ENCODE measurements around the gene SEC14L2.

The SEC14L2 gene

DNA sequence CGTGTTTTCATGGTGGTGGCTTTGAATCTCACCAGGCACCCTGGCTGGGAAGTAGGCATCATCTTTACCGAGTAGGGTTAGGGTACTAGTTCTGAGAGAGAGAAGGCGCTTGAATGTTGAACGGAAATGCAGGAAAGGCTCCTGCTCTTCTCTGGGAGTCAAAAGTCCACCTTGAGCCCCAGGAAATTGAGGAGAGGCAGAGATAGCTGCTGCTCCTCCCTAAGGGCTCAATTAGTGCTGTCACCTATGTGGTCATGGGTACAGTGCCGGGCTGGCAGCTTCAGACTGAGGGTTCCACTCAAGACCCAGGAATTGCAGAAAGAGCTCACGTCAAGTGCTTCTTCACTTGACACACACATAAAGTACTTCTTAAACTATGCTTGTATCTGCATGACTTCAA lies 38.3 kb upstream of the SEC14L2 start:
- no peak for DNase-seq (ENCODE audit: extremely low spot score)
- ChIA-PET CTCF (no interaction called here), POLR2A (no interaction called here)
- TF ChIP-seq FOXA1 (IDR thresholded peaks at IDR 0.05) (no peak), NFRKB (IDR thresholded peaks at IDR 0.05) (no peak), L3MBTL2 (conservative IDR thresholded peaks at IDR 0.05) (no peak), LEF1 (IDR thresholded peaks at IDR 0.05; ENCODE audit: borderline replicate concordance) (no peak), CTBP1 (IDR thresholded peaks at IDR 0.05; ENCODE audit: borderline replicate concordance) (no peak), TARDBP (IDR thresholded peaks at IDR 0.05) (no peak), ARNT (IDR thresholded peaks at IDR 0.05) (no peak), HDGF (IDR thresholded peaks at IDR 0.05; ENCODE audit: borderline replicate concordance) (no peak), ZNF384 (IDR thresholded peaks at IDR 0.05) (no peak), ELF4 (IDR thresholded peaks at IDR 0.05) (no peak), BHLHE40 (IDR thresholded peaks at IDR 0.05; ENCODE audit: borderline replicate concordance) (no peak), SP1 (IDR thresholded peaks at IDR 0.05) (no peak), FOXM1 (IDR thresholded peaks at IDR 0.05; ENCODE audit: borderline replicate concordance) (no peak), SUZ12 (IDR thresholded peaks at IDR 0.05) (no peak), FOXK2 (IDR thresholded peaks at IDR 0.05) (no peak)
- TF ChIP-seq, protein P1, sequence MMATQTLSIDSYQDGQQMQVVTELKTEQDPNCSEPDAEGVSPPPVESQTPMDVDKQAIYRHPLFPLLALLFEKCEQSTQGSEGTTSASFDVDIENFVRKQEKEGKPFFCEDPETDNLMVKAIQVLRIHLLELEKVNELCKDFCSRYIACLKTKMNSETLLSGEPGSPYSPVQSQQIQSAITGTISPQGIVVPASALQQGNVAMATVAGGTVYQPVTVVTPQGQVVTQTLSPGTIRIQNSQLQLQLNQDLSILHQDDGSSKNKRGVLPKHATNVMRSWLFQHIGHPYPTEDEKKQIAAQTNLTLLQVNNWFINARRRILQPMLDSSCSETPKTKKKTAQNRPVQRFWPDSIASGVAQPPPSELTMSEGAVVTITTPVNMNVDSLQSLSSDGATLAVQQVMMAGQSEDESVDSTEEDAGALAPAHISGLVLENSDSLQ (IDR thresholded peaks at IDR 0.05): no peak

DNA sequence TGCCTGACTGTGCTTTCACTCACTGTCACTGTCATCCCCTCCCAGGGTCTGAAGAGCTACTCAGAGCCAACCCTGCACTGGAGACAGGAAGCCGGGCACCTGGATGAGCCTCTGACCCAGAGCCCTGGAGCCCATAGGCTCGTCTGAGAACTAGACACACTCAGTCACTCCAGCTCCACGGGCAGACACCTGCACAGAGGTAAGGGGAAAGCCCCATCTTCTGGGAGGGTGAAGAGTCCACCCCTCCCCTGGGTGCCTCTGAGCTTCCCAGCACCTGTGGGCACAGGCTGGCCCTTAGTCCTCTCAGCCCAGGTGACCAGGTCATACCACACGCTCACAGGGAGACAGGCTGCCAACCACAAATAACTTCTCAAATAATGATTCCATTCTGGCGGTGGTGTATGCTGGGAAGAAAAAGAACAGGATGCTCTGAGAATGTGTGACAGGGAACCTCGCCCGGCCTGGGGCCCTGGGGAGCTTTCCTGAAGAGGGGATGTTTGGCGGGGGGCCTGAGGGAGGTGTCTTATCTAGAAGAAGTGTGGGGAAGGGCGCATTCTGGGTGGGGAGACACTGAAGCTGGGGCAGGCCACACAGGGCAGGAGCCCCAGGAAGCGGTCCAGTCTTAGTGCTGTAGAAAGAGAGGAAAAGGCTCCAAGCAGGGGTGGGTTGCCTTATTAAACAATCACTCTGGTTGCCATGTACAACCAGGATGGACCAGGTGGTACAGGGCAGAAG lies 34.7 kb upstream of the SEC14L2 start:
- POLR2A ChIA-PET: no interaction called here
- CTCF ChIA-PET: no interaction called here
- DNase-seq (ENCODE audit: extremely low spot score): no peak
- no peak for TF ChIP-seq SUZ12 (IDR thresholded peaks at IDR 0.05)
- TF ChIP-seq BHLHE40 (IDR thresholded peaks at IDR 0.05; ENCODE audit: borderline replicate concordance): no peak
- no peak for TF ChIP-seq TARDBP (IDR thresholded peaks at IDR 0.05)

DNA sequence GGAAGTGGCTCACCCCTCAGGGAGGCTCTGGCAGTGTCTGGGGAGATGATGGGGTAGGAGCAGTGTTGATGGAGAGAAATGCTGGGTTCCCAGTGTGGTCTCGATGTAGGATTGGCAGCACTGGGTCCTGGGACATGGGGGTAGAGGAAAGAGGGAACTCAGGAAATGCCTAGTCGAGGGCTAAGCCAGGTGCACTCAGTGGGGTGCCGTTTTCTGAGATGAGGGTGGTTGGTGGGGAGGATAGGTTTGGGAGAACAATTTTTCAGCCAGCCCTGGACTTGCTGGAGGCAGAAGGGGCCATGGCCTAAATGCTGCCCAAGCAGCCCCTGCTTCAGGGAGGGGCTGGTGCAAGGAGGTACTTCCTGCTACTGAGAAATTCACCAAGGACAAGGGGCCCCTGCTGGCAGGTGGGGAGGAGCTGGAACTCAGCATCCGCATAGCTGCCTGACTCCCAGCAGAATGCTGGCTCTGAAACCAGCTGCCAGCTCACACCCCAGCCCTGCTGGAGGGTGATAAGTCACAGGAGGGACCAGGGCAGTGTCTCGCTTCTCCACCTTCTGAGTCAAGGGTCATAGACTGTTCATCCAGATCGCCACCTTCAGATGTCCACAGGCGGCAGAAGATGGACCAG lies 34.1 kb upstream of the SEC14L2 start:
- ChIA-PET CTCF (no interaction called here), POLR2A (no interaction called here)
- no peak for TF ChIP-seq CTBP1 (IDR thresholded peaks at IDR 0.05; ENCODE audit: borderline replicate concordance)
- no peak for TF ChIP-seq HDGF (IDR thresholded peaks at IDR 0.05; ENCODE audit: borderline replicate concordance)
- TF ChIP-seq FOXM1 (IDR thresholded peaks at IDR 0.05; ENCODE audit: borderline replicate concordance): no peak
- TF ChIP-seq ARNT (IDR thresholded peaks at IDR 0.05): no peak
- no peak for TF ChIP-seq FOXK2 (IDR thresholded peaks at IDR 0.05)
- TF ChIP-seq BHLHE40 (IDR thresholded peaks at IDR 0.05; ENCODE audit: borderline replicate concordance): no peak
- DNase-seq (ENCODE audit: extremely low spot score): no peak

DNA sequence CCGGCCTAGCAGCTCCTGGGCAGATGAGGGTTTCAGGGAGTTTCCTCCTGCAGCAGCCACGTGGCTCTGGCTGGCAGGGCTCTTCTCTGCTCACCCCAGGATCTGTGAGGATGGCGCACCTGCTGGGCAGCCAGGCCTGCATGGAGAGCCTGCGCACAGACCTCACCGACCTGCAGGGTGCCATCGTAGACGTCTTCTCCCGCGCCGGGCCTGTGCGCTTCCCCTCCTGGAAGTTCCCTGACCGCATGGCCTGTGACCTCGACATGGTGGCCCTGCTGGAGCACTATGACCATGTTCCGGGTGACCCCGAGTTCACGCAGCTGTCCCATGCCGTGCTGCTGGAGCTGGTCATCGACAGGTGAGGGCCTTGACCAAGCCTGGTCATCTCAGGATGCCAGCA lies 30.9 kb upstream of the SEC14L2 start:
- no peak for DNase-seq (ENCODE audit: extremely low spot score)
- TF ChIP-seq L3MBTL2 (conservative IDR thresholded peaks at IDR 0.05) (no peak), CTBP1 (IDR thresholded peaks at IDR 0.05; ENCODE audit: borderline replicate concordance) (no peak)
- POLR2A ChIA-PET: interaction anchor here (1.8 kb wide), 1 partner anchor 10 kb away, joined by 10 read pairs; the partner anchor contains the start of genes CCDC157 and SF3A1
- CTCF ChIA-PET: no interaction called here

DNA sequence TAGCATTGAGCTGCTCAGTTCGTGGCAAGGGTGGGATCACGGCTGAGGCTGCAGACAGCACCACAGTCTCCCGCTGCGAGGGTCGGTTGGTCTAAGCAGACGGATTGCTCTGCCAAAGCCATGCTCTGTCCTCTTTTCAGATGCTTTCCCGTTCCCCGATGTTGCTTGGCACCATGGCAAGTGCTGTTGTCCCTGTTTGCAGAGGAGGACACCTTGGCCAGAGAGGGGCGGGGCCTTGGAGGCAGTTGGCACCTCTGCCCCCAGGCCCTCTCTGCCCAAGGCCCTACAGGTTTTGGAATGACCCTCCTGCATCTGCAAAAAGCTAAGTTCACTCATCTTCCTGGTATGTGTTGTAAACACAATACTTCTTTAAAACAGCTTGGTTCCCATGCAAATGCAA lies 28.4 kb upstream of the SEC14L2 start:
- DNase-seq (ENCODE audit: extremely low spot score): no peak
- ChIA-PET POLR2A (interaction anchor here (0.9 to 1.5 kb wide), 6 partner anchors 11 to 55 kb away, joined by 3 to 10 read pairs (median 4); partner anchors contain the start of genes CCDC157, RNF215 and SF3A1), CTCF (no interaction called here)
- TF ChIP-seq SUZ12 (IDR thresholded peaks at IDR 0.05) (no peak), SP1 (IDR thresholded peaks at IDR 0.05) (no peak), HDGF (IDR thresholded peaks at IDR 0.05; ENCODE audit: borderline replicate concordance) (no peak), BHLHE40 (IDR thresholded peaks at IDR 0.05; ENCODE audit: borderline replicate concordance) (no peak), FOXK2 (IDR thresholded peaks at IDR 0.05) (no peak), ARNT (IDR thresholded peaks at IDR 0.05) (no peak), NFRKB (IDR thresholded peaks at IDR 0.05) (no peak), CTBP1 (IDR thresholded peaks at IDR 0.05; ENCODE audit: borderline replicate concordance) (no peak), FOXM1 (IDR thresholded peaks at IDR 0.05; ENCODE audit: borderline replicate concordance) (no peak), ELF4 (IDR thresholded peaks at IDR 0.05) (no peak), LEF1 (IDR thresholded peaks at IDR 0.05; ENCODE audit: borderline replicate concordance) (no peak), L3MBTL2 (conservative IDR thresholded peaks at IDR 0.05) (no peak), ZNF384 (IDR thresholded peaks at IDR 0.05) (no peak), TARDBP (IDR thresholded peaks at IDR 0.05) (no peak), FOXA1 (IDR thresholded peaks at IDR 0.05) (no peak)
- TF ChIP-seq, protein P1 (IDR thresholded peaks at IDR 0.05): no peak

DNA sequence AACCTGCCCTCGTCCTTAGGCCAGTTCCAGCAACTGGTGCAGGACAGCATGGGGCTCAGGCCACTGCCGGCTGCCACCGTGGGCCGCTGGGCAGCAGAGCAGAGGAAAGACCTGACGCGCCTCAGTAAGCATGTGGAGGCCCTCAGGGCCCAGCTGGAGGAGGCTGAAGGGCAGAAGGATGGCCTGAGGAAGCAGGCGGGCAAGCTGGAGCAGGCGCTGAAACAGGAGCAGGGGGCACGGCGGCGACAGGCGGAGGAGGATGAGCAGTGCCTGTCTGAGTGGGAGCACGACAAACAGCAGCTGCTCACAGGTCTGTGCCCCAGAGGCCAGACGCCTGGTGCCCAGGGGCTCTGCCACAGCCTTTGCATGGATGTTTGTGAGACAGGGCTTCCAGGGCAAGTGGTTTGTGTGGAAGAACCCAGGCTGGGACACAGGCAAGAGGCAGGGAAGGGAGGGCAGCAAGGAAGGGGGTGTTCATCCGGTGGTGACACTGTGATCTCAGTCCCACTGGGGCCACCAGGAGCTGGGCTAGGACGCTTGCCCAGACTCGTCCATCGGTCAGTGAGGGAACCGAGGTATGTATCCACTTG lies 26.1 kb upstream of the SEC14L2 start:
- ChIA-PET CTCF (no interaction called here), POLR2A (interaction anchor here (4.1 kb wide), 1 partner anchor 14 kb away, joined by 31 read pairs; the partner anchor contains the start of genes CCDC157 and SF3A1)
- DNase-seq (ENCODE audit: extremely low spot score): no peak
- TF ChIP-seq NFRKB (IDR thresholded peaks at IDR 0.05): no peak
- no peak for TF ChIP-seq BHLHE40 (IDR thresholded peaks at IDR 0.05; ENCODE audit: borderline replicate concordance)

DNA sequence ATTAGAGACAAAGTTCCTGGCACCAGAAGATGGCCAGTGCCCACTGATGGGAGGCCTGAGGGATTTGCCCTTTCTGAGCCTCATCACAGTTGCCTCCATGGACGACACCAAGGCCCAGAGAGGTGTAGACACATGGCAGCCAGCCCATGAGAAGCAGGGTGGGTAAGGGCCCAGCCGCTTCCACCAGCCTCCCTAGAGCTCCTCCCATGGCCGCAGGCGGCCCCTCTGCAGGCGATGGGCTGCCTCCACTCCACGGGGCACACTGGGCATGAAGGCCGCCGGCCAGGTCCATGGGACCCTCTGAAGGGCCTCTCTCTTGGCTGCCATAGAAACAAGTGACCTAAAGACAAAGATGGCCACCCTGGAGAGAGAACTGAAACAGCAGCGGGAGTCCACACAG lies 25.5 kb upstream of the SEC14L2 start:
- TF ChIP-seq NFRKB (IDR thresholded peaks at IDR 0.05) (no peak), FOXA1 (IDR thresholded peaks at IDR 0.05) (no peak), L3MBTL2 (conservative IDR thresholded peaks at IDR 0.05) (no peak), CTBP1 (IDR thresholded peaks at IDR 0.05; ENCODE audit: borderline replicate concordance) (no peak), FOXM1 (IDR thresholded peaks at IDR 0.05; ENCODE audit: borderline replicate concordance) (no peak), FOXK2 (IDR thresholded peaks at IDR 0.05) (no peak), SUZ12 (IDR thresholded peaks at IDR 0.05) (no peak), ELF4 (IDR thresholded peaks at IDR 0.05) (no peak), HDGF (IDR thresholded peaks at IDR 0.05; ENCODE audit: borderline replicate concordance) (no peak), SP1 (IDR thresholded peaks at IDR 0.05) (no peak), ARNT (IDR thresholded peaks at IDR 0.05) (no peak)
- TF ChIP-seq, protein P1 (IDR thresholded peaks at IDR 0.05): no peak
- ChIA-PET POLR2A (interaction anchor here (4.1 kb wide), 1 partner anchor 15 kb away, joined by 31 read pairs; the partner anchor contains the start of genes CCDC157 and SF3A1), CTCF (no interaction called here)
- DNase-seq (ENCODE audit: extremely low spot score): no peak

Data from HEK293T (cell line).